SK-N-SH (cell line): Measurements from ENCODE around the gene BANF1. TPM values are rescaled to one million over a fixed set of nuclear protein-coding genes. Genes with fewer than 3 reads are reported as not detected.
A peak's percentile ranks its signal among the peaks of the same experiment; 100 is the strongest.

ENCODE experiments used
- CTCF ChIA-PET: fragments of 300-600, 350-600 bp; formaldehyde crosslinking; extraction: SDS; loops from one replicate; lab custom pipeline; 2021; lab: Yijun Ruan, JAX
- POLR2A ChIA-PET: fragments of 350-600 bp; sonication (Branson Sonifier 250); formaldehyde crosslinking; extraction: SDS; loops from one replicate; lab custom pipeline; 2020; ENCODE audit warnings: antibody characterized with exemption, inconsistent platforms; lab: Yijun Ruan, JAX
- DNase-seq: peaks from one replicate; pipeline ENCODE4 v3.0.0; 2012
- H2AFZ ChIP-seq: fragments of 200-600 bp; sonication (generic); 2 replicates; pipeline ENCODE4 v1.8.1; 2016; ENCODE audit warnings: antibody characterized with exemption, mild to moderate bottlenecking, low read depth
- H3F3A ChIP-seq: fragments of 200-600 bp; sonication (generic); replicated peaks from 2 replicates; pipeline ENCODE3; 2016; ENCODE audit warnings: antibody characterized with exemption, mild to moderate bottlenecking; ENCODE audit not compliant: insufficient read depth
- H3K27ac ChIP-seq, 2 experiments: fragments of 200-500 bp in 1 of 2; fragments of 200-600 bp in 1 of 2; sonication (Bioruptor generic) in 1 of 2; sonication (generic), shearing (Covaris generic) in 1 of 2; 2 replicates each; pipeline versions ENCODE4 v1.5.1 to v1.6.1; 2014 to 2016; ENCODE audit warnings: low read depth in 2 of 2, inconsistent platforms in 1 of 2, low read length in 1 of 2, mild to moderate bottlenecking in 1 of 2, mixed read lengths in 1 of 2
- H3K27me3 ChIP-seq: fragments of 200-600 bp; sonication (generic), shearing (Covaris generic); 2 replicates; pipeline ENCODE4 v1.6.1; 2016; ENCODE audit warnings: mixed run types; ENCODE audit not compliant: insufficient read depth
- H3K36me3 ChIP-seq, 2 experiments: fragments of 200-500 bp in 1 of 2; fragments of 200-600 bp in 1 of 2; sonication (Bioruptor generic) in 1 of 2; sonication (generic) in 1 of 2; replicated peaks in 1 of 2; 2 replicates each; pipeline versions ENCODE3 to v1.5.1; 2014 to 2016; ENCODE audit warnings: low read length in 1 of 2, mild to moderate bottlenecking in 1 of 2; ENCODE audit not compliant: insufficient read depth in 2 of 2, control insufficient read depth in 1 of 2
- H3K4me1 ChIP-seq, 2 experiments: fragments of 200-500 bp in 1 of 2; fragments of 200-600 bp in 1 of 2; sonication (Bioruptor generic) in 1 of 2; sonication (generic), shearing (Covaris generic) in 1 of 2; 2 replicates each; pipeline versions ENCODE4 v1.5.1 to v1.6.1; 2014 to 2016; ENCODE audit warnings: low read depth in 1 of 2, low read length in 1 of 2, mixed run types in 1 of 2; ENCODE audit not compliant: insufficient read depth in 2 of 2, control insufficient read depth in 1 of 2
- H3K4me2 ChIP-seq: fragments of 200-600 bp; sonication (generic), shearing (Covaris generic); 2 replicates; pipeline ENCODE4 v1.6.1; 2017; ENCODE audit warnings: mixed run types
- H3K4me3 ChIP-seq, 2 experiments: fragments of 200-500 bp in 1 of 2; fragments of 200-600 bp in 1 of 2; sonication (Bioruptor generic) in 1 of 2; sonication (generic), shearing (Covaris generic) in 1 of 2; 2 replicates each; pipeline versions ENCODE4 v1.5.1 to v1.8.1; 2014 to 2016; ENCODE audit warnings: low read depth in 2 of 2, inconsistent platforms in 1 of 2, low read length in 1 of 2, mild to moderate bottlenecking in 1 of 2, mixed read lengths in 1 of 2, moderate library complexity in 1 of 2
- H3K79me2 ChIP-seq: fragments of 200-600 bp; sonication (generic); 2 replicates; pipeline ENCODE4 v1.8.1; 2017; ENCODE audit warnings: mild to moderate bottlenecking; ENCODE audit not compliant: insufficient read depth
- H3K9ac ChIP-seq: fragments of 200-600 bp; sonication (generic); 2 replicates; pipeline ENCODE4 v1.6.1; 2017; ENCODE audit warnings: mixed run types
- H3K9me2 ChIP-seq: fragments of 200-600 bp; sonication (generic); 2 replicates; pipeline ENCODE4 v1.6.1; 2017; ENCODE audit warnings: mixed run types
- H3K9me3 ChIP-seq: fragments of 200-600 bp; sonication (generic); 2 replicates; pipeline ENCODE4 v1.6.1; 2017; ENCODE audit warnings: mixed run types, mild to moderate bottlenecking, moderate library complexity
- H4K20me1 ChIP-seq: fragments of 200-600 bp; sonication (generic); 2 replicates; pipeline ENCODE4 v1.6.1; 2017; ENCODE audit warnings: mild to moderate bottlenecking, mixed run types; ENCODE audit not compliant: insufficient read depth
- EZH2phosphoT487 ChIP-seq: fragments of 200-600 bp; sonication (generic); IDR thresholded peaks from 2 replicates; pipeline ENCODE4 v1.6.1; 2017; ENCODE audit warnings: low read depth, mixed run types, mild to moderate bottlenecking, antibody characterized with exemption, moderate library complexity, borderline replicate concordance
- FOSL2 ChIP-seq: IDR thresholded peaks from 2 replicates; pipeline ENCODE4 v1.4.0; 2012; ENCODE audit warnings: low read depth, mild to moderate bottlenecking, moderate library complexity, borderline replicate concordance
- FOXM1 ChIP-seq: IDR thresholded peaks from 2 replicates; pipeline ENCODE4 v1.4.0; 2012; ENCODE audit warnings: low read depth, mild to moderate bottlenecking
- GATA2 ChIP-seq: sonication (generic); formaldehyde crosslinking; IDR thresholded peaks from 2 replicates; pipeline ENCODE4 v1.5.0; 2020; ENCODE audit warnings: mild to moderate bottlenecking, missing genetic modification reagents
- JUND ChIP-seq: IDR thresholded peaks from 2 replicates; pipeline ENCODE4 v1.4.0; 2012
- MEF2A ChIP-seq: IDR thresholded peaks from 2 replicates; pipeline ENCODE4 v1.4.0; 2012; ENCODE audit warnings: low read depth, borderline replicate concordance
- NFIC ChIP-seq: IDR thresholded peaks from 2 replicates; pipeline ENCODE4 v1.4.0; 2012; ENCODE audit warnings: borderline replicate concordance
- POLR2AphosphoS5 ChIP-seq: IDR thresholded peaks from 2 replicates; pipeline ENCODE4 v1.6.1; 2012; ENCODE audit warnings: low read depth, low read length
- RFX5 ChIP-seq: IDR thresholded peaks from 2 replicates; pipeline ENCODE4 v1.6.1; 2012; ENCODE audit warnings: mild to moderate bottlenecking, improper control_type of control experiment, low read length
- RXRA ChIP-seq: IDR thresholded peaks from 2 replicates; pipeline ENCODE4 v1.4.0; 2012; ENCODE audit warnings: low read depth, mild to moderate bottlenecking, borderline replicate concordance
- SIN3A ChIP-seq: IDR thresholded peaks from 2 replicates; pipeline ENCODE4 v1.6.1; 2012; ENCODE audit warnings: low read depth, mild to moderate bottlenecking, low read length, moderate library complexity, borderline replicate concordance
- TCF12 ChIP-seq: IDR thresholded peaks from 2 replicates; pipeline ENCODE4 v1.4.0; 2012
- YY1 ChIP-seq: IDR thresholded peaks from 2 replicates; pipeline ENCODE4 v1.4.0; 2012; ENCODE audit warnings: low read depth, mild to moderate bottlenecking
- WGBS: methylation state at CpG from one replicate; pipeline ENCODE4 v1.1.6; 2017; ENCODE audit warnings: low lambda C conversion rate; 5-methylcytosine and 5-hydroxymethylcytosine counted together
- polyA plus RNA-seq, 3 experiments: library from polyadenylated mRNA; depleted of rRNA; stranded (reverse); fragments of >200 nt; gene quantifications; 2 replicates each; pipeline ENCODE4 v1.2.3, GENCODE V29; 2012
- TF ChIP-seq, protein P1 (sequence below): IDR thresholded peaks from 2 replicates; pipeline ENCODE4 v1.6.1; 2012; ENCODE audit warnings: mild to moderate bottlenecking, low read depth, low read length, moderate library complexity
- TF ChIP-seq, protein P2 (sequence below): IDR thresholded peaks from 2 replicates; pipeline ENCODE4 v1.4.0; 2012; ENCODE audit warnings: low read depth, borderline replicate concordance

The BANF1 gene
- polyA plus RNA-seq, 1 of the 3 experiments (the other 2 are of a cell fraction) = 382 TPM

DNA sequence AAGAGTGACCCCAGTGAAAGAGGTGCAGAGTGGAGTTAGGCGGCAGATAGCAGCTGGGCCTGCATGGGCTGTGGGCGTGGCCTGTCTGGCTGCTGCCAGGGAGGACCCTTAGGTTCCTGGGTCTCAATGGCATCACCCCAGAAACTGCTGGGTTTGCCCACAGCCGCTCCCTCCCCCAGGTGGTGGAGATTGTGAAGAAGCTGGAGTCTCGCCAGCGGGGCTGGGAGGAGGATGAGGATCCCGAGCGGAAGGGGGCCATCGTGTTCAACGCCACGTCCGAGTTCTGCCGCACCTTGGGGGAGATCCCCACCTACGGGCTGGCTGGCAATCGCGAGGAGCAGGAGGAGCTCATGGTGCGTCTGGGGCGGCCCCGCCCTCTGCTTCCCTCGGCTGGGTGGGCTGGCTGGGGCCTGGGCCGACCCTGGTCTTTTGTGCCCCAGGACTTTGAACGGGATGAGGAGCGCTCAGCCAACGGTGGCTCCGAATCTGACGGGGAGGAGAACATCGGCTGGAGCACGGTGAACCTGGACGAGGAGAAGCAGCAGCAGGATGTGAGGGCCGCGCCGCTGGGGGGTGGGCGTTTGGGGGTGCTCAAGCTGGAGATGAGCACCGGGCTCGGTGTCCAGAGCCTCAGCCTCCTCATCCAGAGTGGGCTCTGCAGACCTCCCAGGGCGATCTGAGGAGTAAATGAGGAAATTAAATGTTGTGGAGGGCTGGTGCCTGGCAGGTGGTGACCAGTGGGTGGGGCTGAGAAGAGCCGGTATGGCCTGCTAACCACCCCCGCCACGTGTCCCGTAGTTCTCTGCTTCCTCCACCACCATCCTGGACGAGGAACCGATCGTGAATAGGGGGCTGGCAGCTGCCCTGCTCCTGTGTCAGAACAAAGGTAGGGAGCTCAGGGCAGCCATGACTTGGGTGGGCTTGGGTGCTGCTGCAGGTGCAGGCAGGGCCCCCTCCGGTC lies 25.8 kb upstream of the BANF1 start:
- 93% methylated on average over 38 of the region's 43 CpGs for WGBS
- no peaks in the 10 kb centered on the region for H3K4me1 ChIP-seq
- no peaks in the 10 kb centered on the region for H3K79me2 ChIP-seq
- H3K4me2 ChIP-seq = no peak overlapping the region
- H3K9ac ChIP-seq = no peak overlapping the region
- peak; percentile 17 for DNase-seq
- no peak overlapping the region for H3K27ac ChIP-seq
- CTCF ChIA-PET = interaction anchor here (0.7 to 1.6 kb wide), 5 partner anchors 87 to 232 kb away, joined by 3 to 5 read pairs (median 3); partner anchors contain the start of gene FIBP
- no peaks in the 10 kb centered on the region for H4K20me1 ChIP-seq
- TF ChIP-seq FOXM1 (no peak), JUND (no peak), TCF12 (no peak), FOSL2 (no peak), SIN3A (no peak), RXRA (no peak), NFIC (no peak), MEF2A (no peak), EZH2phosphoT487 (no peak), RFX5 (no peak), POLR2AphosphoS5 (no peak), YY1 (no peak), GATA2 (no peak)
- TF ChIP-seq, protein P1, sequence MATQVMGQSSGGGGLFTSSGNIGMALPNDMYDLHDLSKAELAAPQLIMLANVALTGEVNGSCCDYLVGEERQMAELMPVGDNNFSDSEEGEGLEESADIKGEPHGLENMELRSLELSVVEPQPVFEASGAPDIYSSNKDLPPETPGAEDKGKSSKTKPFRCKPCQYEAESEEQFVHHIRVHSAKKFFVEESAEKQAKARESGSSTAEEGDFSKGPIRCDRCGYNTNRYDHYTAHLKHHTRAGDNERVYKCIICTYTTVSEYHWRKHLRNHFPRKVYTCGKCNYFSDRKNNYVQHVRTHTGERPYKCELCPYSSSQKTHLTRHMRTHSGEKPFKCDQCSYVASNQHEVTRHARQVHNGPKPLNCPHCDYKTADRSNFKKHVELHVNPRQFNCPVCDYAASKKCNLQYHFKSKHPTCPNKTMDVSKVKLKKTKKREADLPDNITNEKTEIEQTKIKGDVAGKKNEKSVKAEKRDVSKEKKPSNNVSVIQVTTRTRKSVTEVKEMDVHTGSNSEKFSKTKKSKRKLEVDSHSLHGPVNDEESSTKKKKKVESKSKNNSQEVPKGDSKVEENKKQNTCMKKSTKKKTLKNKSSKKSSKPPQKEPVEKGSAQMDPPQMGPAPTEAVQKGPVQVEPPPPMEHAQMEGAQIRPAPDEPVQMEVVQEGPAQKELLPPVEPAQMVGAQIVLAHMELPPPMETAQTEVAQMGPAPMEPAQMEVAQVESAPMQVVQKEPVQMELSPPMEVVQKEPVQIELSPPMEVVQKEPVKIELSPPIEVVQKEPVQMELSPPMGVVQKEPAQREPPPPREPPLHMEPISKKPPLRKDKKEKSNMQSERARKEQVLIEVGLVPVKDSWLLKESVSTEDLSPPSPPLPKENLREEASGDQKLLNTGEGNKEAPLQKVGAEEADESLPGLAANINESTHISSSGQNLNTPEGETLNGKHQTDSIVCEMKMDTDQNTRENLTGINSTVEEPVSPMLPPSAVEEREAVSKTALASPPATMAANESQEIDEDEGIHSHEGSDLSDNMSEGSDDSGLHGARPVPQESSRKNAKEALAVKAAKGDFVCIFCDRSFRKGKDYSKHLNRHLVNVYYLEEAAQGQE = no peak
- TF ChIP-seq, protein P2, sequence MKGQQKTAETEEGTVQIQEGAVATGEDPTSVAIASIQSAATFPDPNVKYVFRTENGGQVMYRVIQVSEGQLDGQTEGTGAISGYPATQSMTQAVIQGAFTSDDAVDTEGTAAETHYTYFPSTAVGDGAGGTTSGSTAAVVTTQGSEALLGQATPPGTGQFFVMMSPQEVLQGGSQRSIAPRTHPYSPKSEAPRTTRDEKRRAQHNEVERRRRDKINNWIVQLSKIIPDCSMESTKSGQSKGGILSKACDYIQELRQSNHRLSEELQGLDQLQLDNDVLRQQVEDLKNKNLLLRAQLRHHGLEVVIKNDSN = no peak
- no peak overlapping the region for H3K4me3 ChIP-seq
- no peak overlapping the region for H2AFZ ChIP-seq
- peaks cover 17% of the 10 kb centered on the region for H3F3A ChIP-seq
- no peaks in the 10 kb centered on the region for H3K9me3 ChIP-seq
- peaks cover 14 to 45% of the 10 kb centered on the region in 2 experiments for H3K36me3 ChIP-seq
- POLR2A ChIA-PET = no interaction called here
- no peaks in the 10 kb centered on the region for H3K9me2 ChIP-seq
- no peaks in the 10 kb centered on the region for H3K27me3 ChIP-seq
